Keratinocyte (primary cell): ENCODE results near the gene GNAI1. TPM values are rescaled to one million over a fixed set of nuclear protein-coding genes. Genes with fewer than 3 reads are reported as not detected.

Experiments used
- DNase-seq: peaks from one replicate; pipeline ENCODE4 v3.0.0-alpha.2; 2011; ENCODE audit warnings: low read depth, missing footprints, low spot score
- FAIRE-seq: peaks from 2 replicates; lab custom pipeline; 2011; peaks lifted over from hg19 to GRCh38; lab: Jason Lieb, UNC
- H2AFZ ChIP-seq: 2 replicates; pipeline ENCODE4 v1.6.0; 2012; ENCODE audit warnings: low read length, control low read depth, inconsistent platforms; ENCODE audit not compliant: control insufficient read depth
- H3K27ac ChIP-seq: 2 replicates; pipeline ENCODE4 v1.5.1; 2011; ENCODE audit warnings: low read length; ENCODE audit not compliant: control insufficient read depth, insufficient read depth
- H3K27me3 ChIP-seq: 3 replicates; pipeline ENCODE4 v1.6.0; 2011; ENCODE audit warnings: low read length; ENCODE audit not compliant: control insufficient read depth, insufficient read depth; ENCODE audit errors: extremely low read depth
- H3K36me3 ChIP-seq, 2 experiments: 2 replicates in 1 of 2; 3 replicates in 1 of 2; pipeline ENCODE4 v1.5.1; 2011; ENCODE audit warnings: low read length in 2 of 2, mild to moderate bottlenecking in 1 of 2; ENCODE audit not compliant: control insufficient read depth in 2 of 2, insufficient read depth in 2 of 2; ENCODE audit errors: extremely low read depth in 1 of 2
- H3K4me1 ChIP-seq: 3 replicates; pipeline ENCODE4 v1.5.1; 2011; ENCODE audit warnings: low read length; ENCODE audit not compliant: control insufficient read depth, insufficient read depth; ENCODE audit errors: extremely low read depth
- H3K4me2 ChIP-seq: 3 replicates; pipeline ENCODE4 v1.6.0; 2011; ENCODE audit warnings: low read depth, low read length; ENCODE audit not compliant: control insufficient read depth, insufficient read depth; ENCODE audit errors: extremely low read depth
- H3K4me3 ChIP-seq, 3 experiments: fragments of 200-600 bp in 1 of 3; sonication (generic) in 1 of 3; 2 replicates in 2 of 3; 3 replicates in 1 of 3; pipeline ENCODE4 v1.5.1; 2011 to 2016; ENCODE audit warnings: low read length in 3 of 3, mild to moderate bottlenecking in 3 of 3, control low read depth in 2 of 3, inconsistent platforms in 1 of 3, low read depth in 1 of 3, mixed read lengths in 1 of 3, mixed run types in 1 of 3, moderate library complexity in 1 of 3; ENCODE audit not compliant: control insufficient read depth in 2 of 3, insufficient read depth in 2 of 3; ENCODE audit errors: extremely low read depth in 1 of 3
- H3K79me2 ChIP-seq: 2 replicates; pipeline ENCODE4 v1.6.0; 2012; ENCODE audit warnings: low read length; ENCODE audit not compliant: control insufficient read depth, insufficient read depth
- H3K9ac ChIP-seq: 3 replicates; pipeline ENCODE4 v1.6.0; 2011; ENCODE audit warnings: low read length; ENCODE audit not compliant: control insufficient read depth, insufficient read depth; ENCODE audit errors: extremely low read depth
- H3K9me1 ChIP-seq: 3 replicates; pipeline ENCODE4 v1.6.0; 2011; ENCODE audit warnings: low read length; ENCODE audit not compliant: control insufficient read depth, insufficient read depth; ENCODE audit errors: extremely low read depth
- H3K9me3 ChIP-seq: 2 replicates; pipeline ENCODE4 v1.5.1; 2012; ENCODE audit warnings: low read depth, low read length; ENCODE audit not compliant: control insufficient read depth
- H4K20me1 ChIP-seq: 3 replicates; pipeline ENCODE4 v1.6.0; 2011; ENCODE audit warnings: low read length; ENCODE audit not compliant: control insufficient read depth, insufficient read depth; ENCODE audit errors: extremely low read depth
- CTCF ChIP-seq, 3 experiments: IDR thresholded peaks in 1 of 3; conservative IDR thresholded peaks in 1 of 3; optimal IDR thresholded peaks in 1 of 3; 2 replicates in 2 of 3; 3 replicates in 1 of 3; pipeline versions ENCODE3 to v1.5.1; 2011; ENCODE audit warnings: low read length in 3 of 3, mild to moderate bottlenecking in 3 of 3, moderate library complexity in 2 of 3, control low read depth in 1 of 3, inconsistent platforms in 1 of 3; ENCODE audit not compliant: insufficient read depth in 2 of 3; ENCODE audit errors: extremely low read depth in 1 of 3
- EZH2 ChIP-seq: IDR thresholded peaks from one replicate; pipeline ENCODE4 v1.6.1; 2012; ENCODE audit warnings: inconsistent platforms, mild to moderate bottlenecking, low read length, moderate library complexity
- dilution Hi-C: fragments of 300-500 bp; cut with MboI; formaldehyde crosslinking; loops from one replicate; pipeline ENCODE4 v1.7.0; 2020; ENCODE audit warnings: low sequenced_read_pairs; ENCODE audit not compliant: extremely low pct_ligation_motif_present
- polyA plus RNA-seq, 5 experiments: library from polyadenylated mRNA; depleted of rRNA in 3 of 5; stranded (reverse) in 3 of 5; stranded (forward) in 1 of 5; unstranded in 1 of 5; fragments of >200 nt; gene quantifications; 1 replicate in 1 of 5; 2 replicates in 3 of 5; 3 replicates in 1 of 5; pipeline versions ENCODE4 v1.2.1 to v1.2.3, GENCODE V29; 2011 to 2012; ENCODE audit warnings: missing spikeins in 2 of 5, low read depth in 1 of 5, low replicate concordance in 1 of 5

Gene GNAI1
- polyA plus RNA-seq, 1 donor (not counting 4 experiments of a cell fraction or from before 2014, with no cell fraction given), result 84.1 TPM

GRCh38 chr7:80114159-80114558, 20.5 kb upstream of the GNAI1 start:
- H2AFZ ChIP-seq, result no peak overlapping the region
- no peaks in the 10 kb centered on the region for H3K79me2 ChIP-seq
- H3K9me3 ChIP-seq, result no peaks in the 10 kb centered on the region
- dilution Hi-C loops, result no loop called here
- H3K27ac ChIP-seq, result no peak overlapping the region
- H3K9ac ChIP-seq, result no peak overlapping the region
- no peak overlapping the region for H3K4me2 ChIP-seq
- H3K4me3 ChIP-seq, result no peak overlapping the region
- DNase-seq, result no peak
- H3K36me3 ChIP-seq, result no peaks in the 10 kb centered on the region
- no peaks in the 10 kb centered on the region for H3K9me1 ChIP-seq
- no peak for FAIRE-seq
- no peaks in the 10 kb centered on the region for H3K4me1 ChIP-seq
- H3K27me3 ChIP-seq, result no peaks in the 10 kb centered on the region
- H4K20me1 ChIP-seq, result no peaks in the 10 kb centered on the region
- TF ChIP-seq CTCF (optimal IDR thresholded peaks at IDR 0.05 in 1 of 3, IDR thresholded peaks at IDR 0.05 in 1 of 3, conservative IDR thresholded peaks at IDR 0.05 in 1 of 3; ENCODE audit: extremely low read depth in 1 of 3, insufficient read depth in 2 of 3, low read length in 3 of 3), result no peak
- TF ChIP-seq EZH2, result no peak

- no peaks in the 10 kb centered on the region for H3K27me3 ChIP-seq
- DNase-seq (no peak), FAIRE-seq (no peak)
- no peak overlapping the region for H3K4me3 ChIP-seq
- no peak overlapping the region for H3K27ac ChIP-seq
- H3K9me1 ChIP-seq, result no peaks in the 10 kb centered on the region
- no peaks in the 10 kb centered on the region for H4K20me1 ChIP-seq
- no peaks in the 10 kb centered on the region for H3K9me3 ChIP-seq
- dilution Hi-C loops, result no loop called here
- TF ChIP-seq EZH2 (no peak), CTCF (optimal IDR thresholded peaks at IDR 0.05 in 1 of 3, IDR thresholded peaks at IDR 0.05 in 1 of 3, conservative IDR thresholded peaks at IDR 0.05 in 1 of 3; ENCODE audit: extremely low read depth in 1 of 3, insufficient read depth in 2 of 3, low read length in 3 of 3) (no peak)
- H3K36me3 ChIP-seq, result no peaks in the 10 kb centered on the region
- H3K4me2 ChIP-seq, result no peak overlapping the region
- H3K4me1 ChIP-seq, result no peaks in the 10 kb centered on the region
- no peak overlapping the region for H2AFZ ChIP-seq
- no peaks in the 10 kb centered on the region for H3K79me2 ChIP-seq
- H3K9ac ChIP-seq, result no peak overlapping the region
These were observed 9.9 kb upstream of the GNAI1 start for GRCh38 chr7:80124526-80125264.
